ENCODE results near the gene MOCOS.

The MOCOS gene

DNA sequence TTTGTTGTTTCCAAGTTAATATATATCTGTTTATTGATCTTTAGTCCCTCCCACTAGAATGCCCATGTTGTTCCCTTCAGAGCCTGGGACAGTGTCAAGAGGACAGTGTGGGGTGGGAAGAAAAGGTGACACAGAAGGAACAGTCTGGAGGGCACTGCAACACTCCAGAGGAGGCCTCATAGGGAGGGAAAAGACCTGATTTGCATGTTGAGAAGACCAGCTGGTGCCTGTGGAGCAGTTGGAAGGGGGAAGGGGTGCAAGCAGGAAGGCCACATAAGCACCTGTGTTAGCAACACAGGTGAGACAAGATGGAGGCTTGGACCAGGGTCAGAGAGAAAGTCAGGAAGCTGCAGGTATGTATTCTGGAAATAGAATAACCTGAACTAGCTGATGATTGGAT lies 62.1 kb downstream of the MOCOS start:
- TF ChIP-seq, protein P1, sequence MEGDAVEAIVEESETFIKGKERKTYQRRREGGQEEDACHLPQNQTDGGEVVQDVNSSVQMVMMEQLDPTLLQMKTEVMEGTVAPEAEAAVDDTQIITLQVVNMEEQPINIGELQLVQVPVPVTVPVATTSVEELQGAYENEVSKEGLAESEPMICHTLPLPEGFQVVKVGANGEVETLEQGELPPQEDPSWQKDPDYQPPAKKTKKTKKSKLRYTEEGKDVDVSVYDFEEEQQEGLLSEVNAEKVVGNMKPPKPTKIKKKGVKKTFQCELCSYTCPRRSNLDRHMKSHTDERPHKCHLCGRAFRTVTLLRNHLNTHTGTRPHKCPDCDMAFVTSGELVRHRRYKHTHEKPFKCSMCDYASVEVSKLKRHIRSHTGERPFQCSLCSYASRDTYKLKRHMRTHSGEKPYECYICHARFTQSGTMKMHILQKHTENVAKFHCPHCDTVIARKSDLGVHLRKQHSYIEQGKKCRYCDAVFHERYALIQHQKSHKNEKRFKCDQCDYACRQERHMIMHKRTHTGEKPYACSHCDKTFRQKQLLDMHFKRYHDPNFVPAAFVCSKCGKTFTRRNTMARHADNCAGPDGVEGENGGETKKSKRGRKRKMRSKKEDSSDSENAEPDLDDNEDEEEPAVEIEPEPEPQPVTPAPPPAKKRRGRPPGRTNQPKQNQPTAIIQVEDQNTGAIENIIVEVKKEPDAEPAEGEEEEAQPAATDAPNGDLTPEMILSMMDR (IDR thresholded peaks at IDR 0.05; ENCODE audit: low read length), result no peak
- no peak for TF ChIP-seq EZH2 (IDR thresholded peaks at IDR 0.05; ENCODE audit: borderline replicate concordance, low read length)
- Histone ChIP-seq H3K27me3 (ENCODE audit: insufficient read depth, low read length) (no peaks in the 10 kb centered on the region), H3K4me3 (ENCODE audit: low read depth, low read length, poor library complexity, severe bottlenecking) (no peak overlapping the region)

DNA sequence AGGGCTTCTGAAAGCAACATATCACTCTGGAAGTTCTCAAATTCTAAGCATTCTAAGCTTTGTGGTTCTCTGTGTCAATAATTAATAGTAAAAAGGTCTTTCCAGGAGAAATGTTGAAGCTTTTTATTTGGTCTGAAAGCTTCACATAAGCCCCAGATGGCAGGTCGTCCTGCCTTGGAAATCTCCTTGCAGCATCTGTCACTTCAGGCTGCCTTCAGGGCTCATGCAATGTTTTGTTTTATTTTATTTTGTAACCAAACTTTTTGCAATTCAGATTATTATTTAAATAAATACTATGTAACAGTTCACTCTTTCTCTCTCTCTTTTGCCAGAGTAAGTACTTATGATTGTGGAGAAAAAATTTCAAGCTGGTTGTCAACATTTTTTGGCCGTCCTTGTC lies 63.5 kb downstream of the MOCOS start:
- no peaks in the 10 kb centered on the region for H3K79me2 ChIP-seq (ENCODE audit: insufficient read depth, low read length)
- H4K20me1 ChIP-seq (ENCODE audit: insufficient read depth, low read length), result no peaks in the 10 kb centered on the region
- no peaks in the 10 kb centered on the region for H3K36me3 ChIP-seq (ENCODE audit: insufficient read depth, low read length)
- H3K4me2 ChIP-seq (ENCODE audit: low read length), result no peak overlapping the region
- no peak overlapping the region for H2AFZ ChIP-seq (ENCODE audit: low read length)
- H3F3A ChIP-seq (ENCODE audit: insufficient read depth, low read length), result no peaks in the 10 kb centered on the region
- no peak overlapping the region for H3K9ac ChIP-seq (ENCODE audit: low read length)
- TF ChIP-seq, protein P1 (IDR thresholded peaks at IDR 0.05; ENCODE audit: low read length), result no peak
- no peak for TF ChIP-seq EZH2 (IDR thresholded peaks at IDR 0.05; ENCODE audit: borderline replicate concordance, low read length)
- H3K9me2 ChIP-seq (ENCODE audit: low read depth, low read length), result no peaks in the 10 kb centered on the region
- H3K9me3 ChIP-seq (ENCODE audit: low read length), result no peaks in the 10 kb centered on the region
- H3K27me3 ChIP-seq (ENCODE audit: insufficient read depth, low read length), result no peaks in the 10 kb centered on the region
- H3K4me1 ChIP-seq (ENCODE audit: insufficient read depth, low read length, severe bottlenecking), result no peaks in the 10 kb centered on the region
- H3K27ac ChIP-seq (ENCODE audit: low read depth, low read length, poor library complexity, severe bottlenecking), result no peak overlapping the region
- H3K4me3 ChIP-seq (ENCODE audit: low read depth, low read length, poor library complexity, severe bottlenecking), result no peak overlapping the region

More for the DNA sequence above, 62.1 kb downstream of the MOCOS start:
- Histone ChIP-seq H4K20me1 (ENCODE audit: insufficient read depth, low read length) (no peaks in the 10 kb centered on the region), H3K27ac (ENCODE audit: low read depth, low read length, poor library complexity, severe bottlenecking) (no peak overlapping the region), H3K4me1 (ENCODE audit: insufficient read depth, low read length, severe bottlenecking) (no peaks in the 10 kb centered on the region), H3K36me3 (ENCODE audit: insufficient read depth, low read length) (no peaks in the 10 kb centered on the region), H3K9ac (ENCODE audit: low read length) (no peak overlapping the region), H2AFZ (ENCODE audit: low read length) (no peak overlapping the region), H3K9me3 (ENCODE audit: low read length) (no peaks in the 10 kb centered on the region), H3F3A (ENCODE audit: insufficient read depth, low read length) (no peaks in the 10 kb centered on the region), H3K9me2 (ENCODE audit: low read depth, low read length) (no peaks in the 10 kb centered on the region), H3K79me2 (ENCODE audit: insufficient read depth, low read length) (no peaks in the 10 kb centered on the region), H3K4me2 (ENCODE audit: low read length) (no peak overlapping the region)

DNA sequence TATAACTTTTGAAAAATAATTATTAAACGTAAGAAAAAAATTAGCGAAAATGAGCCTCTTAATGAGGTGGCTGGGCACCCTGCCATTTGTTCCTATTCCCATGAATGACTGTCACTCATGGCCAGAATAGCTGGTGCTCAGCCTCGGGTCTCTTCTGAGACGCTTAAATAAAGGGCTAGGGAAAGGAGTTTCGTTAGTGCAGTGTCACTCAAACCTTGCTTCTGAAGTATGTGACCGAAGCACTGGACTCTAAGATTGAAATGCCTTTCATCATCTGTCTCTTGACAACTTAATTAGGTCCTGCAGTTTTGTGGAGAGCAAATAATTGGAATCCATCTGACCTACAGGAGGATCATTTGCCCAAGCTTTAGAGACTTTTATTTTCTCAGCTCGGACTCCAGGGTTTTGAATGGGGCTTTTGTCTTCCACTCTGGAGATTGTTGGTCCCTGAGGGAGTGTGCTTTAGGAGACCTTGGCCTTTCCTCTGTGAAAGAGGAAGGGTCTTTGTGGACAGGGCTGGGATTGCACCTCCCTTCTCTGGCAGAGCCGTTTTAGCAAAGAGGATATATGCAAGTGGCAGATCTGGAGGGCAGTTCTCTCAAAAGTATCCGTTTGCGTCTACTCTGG lies 67.9 kb downstream of the MOCOS start:
- Histone ChIP-seq H3K9me2 (ENCODE audit: low read depth, low read length) (no peaks in the 10 kb centered on the region), H4K20me1 (ENCODE audit: insufficient read depth, low read length) (no peaks in the 10 kb centered on the region), H3K4me3 (ENCODE audit: low read depth, low read length, poor library complexity, severe bottlenecking) (no peak overlapping the region), H3K36me3 (ENCODE audit: insufficient read depth, low read length) (no peaks in the 10 kb centered on the region), H3K27ac (ENCODE audit: low read depth, low read length, poor library complexity, severe bottlenecking) (no peak overlapping the region), H3K4me1 (ENCODE audit: insufficient read depth, low read length, severe bottlenecking) (no peaks in the 10 kb centered on the region), H3K79me2 (ENCODE audit: insufficient read depth, low read length) (no peaks in the 10 kb centered on the region), H3K27me3 (ENCODE audit: insufficient read depth, low read length) (no peaks in the 10 kb centered on the region), H3K9ac (ENCODE audit: low read length) (no peak overlapping the region), H3F3A (ENCODE audit: insufficient read depth, low read length) (no peaks in the 10 kb centered on the region), H2AFZ (ENCODE audit: low read length) (no peak overlapping the region), H3K9me3 (ENCODE audit: low read length) (no peaks in the 10 kb centered on the region), H3K4me2 (ENCODE audit: low read length) (no peak overlapping the region)
- TF ChIP-seq EZH2 (IDR thresholded peaks at IDR 0.05; ENCODE audit: borderline replicate concordance, low read length), result no peak
- TF ChIP-seq, protein P1 (IDR thresholded peaks at IDR 0.05; ENCODE audit: low read length), result no peak

Data from OCI-LY1 (cell line).